Activated CD4-positive, alpha-beta memory T cell treated with anti-CD3 and anti-CD28 coated beads, Interleukin-2, amount 10 ng/mL, durations not matched to agents 7 days and 5 days (primary cell): Measurements from ENCODE around the gene UCK2. TPM values are rescaled to one million over a fixed set of nuclear protein-coding genes. Genes with fewer than 3 reads are reported as not detected.

Experiments used
- CTCF ChIA-PET: fragments of 350-600 bp; sonication (Branson Sonifier 250); formaldehyde crosslinking; loops from one replicate; lab custom pipeline; 2021; ENCODE audit warnings: antibody characterized with exemption, inconsistent platforms; lab: Charles Lee
- POLR2A ChIA-PET: fragments of 350-600 bp; sonication (Branson Sonifier 250); formaldehyde crosslinking; loops from one replicate; lab custom pipeline; 2021; ENCODE audit warnings: antibody characterized with exemption; lab: Charles Lee
- DNase-seq: peaks from one replicate; pipeline ENCODE4 v3.0.0-alpha.2; 2020
- H3K27ac Mint-ChIP-seq: one replicate; pipeline ENCODE4 v1.8.0; 2021; ENCODE audit warnings: mild to moderate bottlenecking, mixed read lengths
- H3K27me3 Mint-ChIP-seq: one replicate; pipeline ENCODE4 v1.8.0; 2021; ENCODE audit warnings: mixed read lengths
- H3K36me3 Mint-ChIP-seq: one replicate; pipeline ENCODE4 v1.8.0; 2021; ENCODE audit warnings: low read depth, mixed read lengths
- H3K4me1 Mint-ChIP-seq: one replicate; pipeline ENCODE4 v1.8.0; 2021; ENCODE audit warnings: mixed read lengths
- H3K4me3 Mint-ChIP-seq: one replicate; pipeline ENCODE4 v1.8.0; 2021; ENCODE audit warnings: mild to moderate bottlenecking, mixed read lengths
- H3K9me3 Mint-ChIP-seq: one replicate; pipeline ENCODE4 v1.8.0; 2021; ENCODE audit warnings: mixed read lengths
- total RNA-seq, 2 experiments: library from RNA; stranded (reverse); gene quantifications; one replicate each; pipeline ENCODE4 v1.2.3, GENCODE V29; 2021

The UCK2 gene
- total RNA-seq, 2 experiments from 2014 or later: 32.1 to 34.4 TPM

DNA sequence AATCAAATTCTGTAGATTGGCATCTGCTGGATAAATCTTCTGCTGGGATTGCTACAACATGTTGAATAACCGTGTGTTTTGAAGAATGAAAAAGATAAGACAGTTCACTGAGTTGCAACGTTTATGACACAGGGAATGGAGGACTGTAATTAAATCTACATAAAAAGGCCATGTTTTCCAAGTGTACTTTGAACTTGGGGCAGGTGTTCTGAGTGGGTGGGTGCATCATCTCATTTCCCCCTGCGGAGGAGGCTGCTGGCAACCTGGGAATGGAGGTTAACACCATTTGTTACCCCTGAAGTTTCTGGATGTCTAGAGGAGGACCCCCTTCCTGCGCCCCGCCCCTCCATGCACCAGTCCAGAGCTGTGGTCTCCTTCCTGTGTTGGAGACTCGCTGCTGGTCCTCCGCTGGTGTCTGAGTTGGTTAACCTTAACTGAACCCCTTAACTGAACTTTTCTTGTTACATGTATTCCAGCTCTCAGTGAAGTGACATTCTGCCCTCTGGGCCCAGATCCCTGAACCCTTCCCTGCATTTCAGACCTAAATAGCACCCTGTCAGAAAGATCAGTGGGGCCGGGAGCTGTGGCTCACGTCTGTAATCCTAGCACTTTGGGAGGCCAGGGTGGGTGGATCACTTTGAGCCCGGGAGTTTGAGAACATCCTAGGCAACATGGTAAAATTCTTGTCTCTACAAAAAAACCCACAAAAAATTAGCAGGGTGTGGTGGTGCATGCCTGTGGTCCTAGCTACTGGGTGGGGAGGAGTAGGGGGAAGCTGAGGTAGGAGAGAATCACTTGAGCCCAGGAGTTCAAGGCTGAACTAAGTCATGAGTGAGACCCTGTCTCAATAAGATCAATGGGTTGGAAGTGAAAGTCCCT lies 31.8 kb downstream of the UCK2 start:
- no peaks in the 10 kb centered on the region for H3K27me3 Mint-ChIP-seq
- H3K4me1 Mint-ChIP-seq: peaks cover 34% of the 10 kb centered on the region
- no peaks in the 10 kb centered on the region for H3K36me3 Mint-ChIP-seq
- H3K4me3 Mint-ChIP-seq: no peak overlapping the region
- no peaks in the 10 kb centered on the region for H3K9me3 Mint-ChIP-seq
- ChIA-PET CTCF (no interaction called here), POLR2A (interaction anchor here (1.0 kb wide), 1 partner anchor 12 kb away, joined by 3 read pairs; no protein-coding TSS in a partner anchor)
- no peak overlapping the region for H3K27ac Mint-ChIP-seq
- no peak for DNase-seq

DNA sequence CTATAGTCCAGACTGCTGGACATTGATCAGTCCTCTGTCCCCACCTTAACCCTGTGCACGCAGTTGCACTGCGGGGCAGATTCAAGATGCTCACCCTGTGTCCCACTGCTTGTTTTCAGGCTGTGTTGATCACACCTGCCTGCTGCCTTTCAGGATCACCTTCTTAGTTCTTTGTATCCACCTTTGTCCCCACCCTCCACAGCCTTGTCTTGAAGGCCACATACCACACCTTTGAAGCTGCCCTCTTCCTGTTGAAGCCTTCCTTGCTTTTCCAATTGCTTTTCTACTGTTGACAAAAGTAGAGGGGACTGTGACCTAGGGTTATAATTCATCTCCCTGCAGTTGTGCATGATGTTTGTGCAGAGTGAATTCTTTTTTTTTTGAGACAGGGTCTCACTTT lies 32.7 kb downstream of the UCK2 start:
- ChIA-PET POLR2A (no interaction called here), CTCF (no interaction called here)
- Mint-ChIP-seq H3K4me3 (no peak overlapping the region), H3K36me3 (no peaks in the 10 kb centered on the region), H3K9me3 (no peaks in the 10 kb centered on the region), H3K27ac (no peak overlapping the region), H3K4me1 (peaks cover 31% of the 10 kb centered on the region), H3K27me3 (no peaks in the 10 kb centered on the region)
- no peak for DNase-seq

DNA sequence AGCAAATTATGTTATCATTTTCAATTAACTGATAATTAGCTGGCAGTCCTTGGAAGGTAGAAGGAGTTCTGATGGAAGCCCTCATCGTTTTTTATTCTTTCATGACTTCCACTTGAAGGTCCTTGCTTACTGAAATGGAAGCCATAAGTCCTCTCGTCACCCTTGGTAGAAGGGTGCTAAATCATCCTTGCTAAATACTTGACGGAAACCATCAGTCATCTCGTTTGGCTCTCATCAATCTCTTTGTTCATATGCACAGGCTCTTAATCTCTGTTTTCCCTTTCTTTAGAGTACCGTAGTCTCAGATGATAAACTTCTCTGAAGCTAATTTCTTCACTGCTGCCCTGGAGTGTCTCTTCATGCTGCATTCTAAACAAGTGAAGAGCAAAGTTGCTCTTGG lies 34.5 kb downstream of the UCK2 start:
- CTCF ChIA-PET: interaction anchor here (2.1 kb wide), 1 partner anchor 9 kb away, joined by 6 read pairs; no protein-coding TSS in a partner anchor
- peaks cover 35% of the 10 kb centered on the region for H3K4me1 Mint-ChIP-seq
- H3K9me3 Mint-ChIP-seq: no peaks in the 10 kb centered on the region
- no peak overlapping the region for H3K27ac Mint-ChIP-seq
- peaks cover 3% of the 10 kb centered on the region for H3K36me3 Mint-ChIP-seq
- POLR2A ChIA-PET: no interaction called here
- DNase-seq: no peak
- H3K27me3 Mint-ChIP-seq: no peaks in the 10 kb centered on the region
- H3K4me3 Mint-ChIP-seq: no peak overlapping the region

DNA sequence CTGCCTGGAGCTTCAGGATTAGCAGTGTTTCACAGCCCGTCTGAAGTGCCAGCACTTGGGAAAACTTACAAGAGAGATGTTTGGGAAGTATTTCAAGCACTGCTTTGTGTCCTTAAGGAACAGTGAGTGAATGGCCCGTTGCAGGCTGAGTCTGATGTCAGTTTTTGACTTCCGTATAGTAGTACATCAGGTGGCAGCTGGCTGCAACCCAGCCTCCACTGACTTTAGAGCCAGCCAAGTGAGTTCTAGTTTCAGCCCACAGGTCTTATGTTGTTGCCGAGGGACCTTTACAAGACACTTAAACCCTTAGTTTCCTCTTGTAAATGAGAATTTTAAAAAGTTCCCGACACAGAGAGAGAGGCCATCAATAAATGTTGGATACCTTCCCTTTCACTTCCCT lies 35.0 kb downstream of the UCK2 start:
- no peaks in the 10 kb centered on the region for H3K27me3 Mint-ChIP-seq
- H3K9me3 Mint-ChIP-seq: no peaks in the 10 kb centered on the region
- DNase-seq: no peak
- no peak overlapping the region for H3K27ac Mint-ChIP-seq
- peaks cover 3% of the 10 kb centered on the region for H3K36me3 Mint-ChIP-seq
- ChIA-PET POLR2A (no interaction called here), CTCF (interaction anchor here (2.1 kb wide), 1 partner anchor 9 kb away, joined by 6 read pairs; no protein-coding TSS in a partner anchor)
- H3K4me3 Mint-ChIP-seq: no peak overlapping the region
- peaks cover 30% of the 10 kb centered on the region for H3K4me1 Mint-ChIP-seq

DNA sequence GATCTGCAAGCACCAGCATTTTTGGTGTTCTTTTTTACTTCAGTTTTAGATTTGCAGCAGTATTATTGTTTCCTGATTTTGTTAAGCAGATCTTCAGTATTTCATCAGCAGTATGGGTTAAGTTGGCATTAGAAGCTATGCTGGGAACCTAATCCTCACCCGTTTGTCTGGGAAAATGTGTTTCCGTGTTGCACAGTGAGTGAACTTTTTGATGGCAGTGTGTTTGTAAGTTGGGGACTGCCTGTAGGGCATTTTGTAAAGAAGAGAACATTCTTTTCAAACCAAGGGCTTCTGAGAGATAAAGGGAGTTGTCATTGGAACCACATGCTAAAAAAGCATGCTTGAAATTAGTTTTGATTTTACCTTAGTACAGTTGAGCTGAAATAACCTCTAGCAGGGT lies 35.9 kb downstream of the UCK2 start:
- Mint-ChIP-seq H3K9me3 (no peaks in the 10 kb centered on the region), H3K4me1 (peaks cover 26% of the 10 kb centered on the region), H3K4me3 (no peak overlapping the region), H3K36me3 (peaks cover 3% of the 10 kb centered on the region), H3K27ac (no peak overlapping the region), H3K27me3 (no peaks in the 10 kb centered on the region)
- ChIA-PET CTCF (interaction anchor here (2.1 kb wide), 1 partner anchor 8 kb away, joined by 6 read pairs; no protein-coding TSS in a partner anchor), POLR2A (no interaction called here)
- no peak for DNase-seq

DNA sequence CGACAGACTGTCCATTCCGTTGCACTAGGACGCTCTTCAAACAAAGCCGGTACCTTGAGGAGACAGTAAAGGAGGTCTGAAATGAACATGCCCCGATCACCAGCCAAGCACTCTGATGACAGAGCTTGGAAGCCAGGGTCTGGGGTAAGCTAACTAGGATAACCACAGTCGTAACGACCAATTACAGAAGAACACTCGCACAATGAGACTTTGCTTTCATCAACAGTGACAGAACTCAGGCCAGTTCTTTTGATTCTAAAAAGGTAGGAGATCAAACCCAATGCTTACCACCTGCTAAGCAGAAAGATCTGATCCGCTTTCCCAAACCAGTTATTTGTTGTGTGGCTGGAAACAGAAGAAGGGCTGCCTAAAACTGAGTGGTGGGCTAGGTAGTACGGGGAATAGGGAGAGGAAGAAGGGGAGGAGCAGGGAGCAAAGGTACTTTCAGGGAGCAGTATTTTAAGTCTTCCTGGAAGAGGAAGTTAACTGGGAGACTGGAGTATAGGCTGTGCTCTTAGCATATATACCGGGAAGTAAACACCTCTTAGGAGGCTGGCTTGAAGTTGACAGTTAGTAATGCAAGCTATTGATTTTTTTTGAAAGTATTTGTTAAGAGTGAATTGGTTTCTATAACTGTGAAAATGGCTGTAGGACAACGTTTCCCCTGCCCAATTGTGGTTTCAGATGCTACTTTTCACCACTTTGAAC lies 38.4 kb downstream of the UCK2 start:
- ChIA-PET POLR2A (no interaction called here), CTCF (no interaction called here)
- no peaks in the 10 kb centered on the region for H3K9me3 Mint-ChIP-seq
- H3K36me3 Mint-ChIP-seq: peaks cover 3% of the 10 kb centered on the region
- peaks cover 19% of the 10 kb centered on the region for H3K4me1 Mint-ChIP-seq
- no peaks in the 10 kb centered on the region for H3K27me3 Mint-ChIP-seq
- no peak overlapping the region for H3K27ac Mint-ChIP-seq
- H3K4me3 Mint-ChIP-seq: no peak overlapping the region
- no peak for DNase-seq

DNA sequence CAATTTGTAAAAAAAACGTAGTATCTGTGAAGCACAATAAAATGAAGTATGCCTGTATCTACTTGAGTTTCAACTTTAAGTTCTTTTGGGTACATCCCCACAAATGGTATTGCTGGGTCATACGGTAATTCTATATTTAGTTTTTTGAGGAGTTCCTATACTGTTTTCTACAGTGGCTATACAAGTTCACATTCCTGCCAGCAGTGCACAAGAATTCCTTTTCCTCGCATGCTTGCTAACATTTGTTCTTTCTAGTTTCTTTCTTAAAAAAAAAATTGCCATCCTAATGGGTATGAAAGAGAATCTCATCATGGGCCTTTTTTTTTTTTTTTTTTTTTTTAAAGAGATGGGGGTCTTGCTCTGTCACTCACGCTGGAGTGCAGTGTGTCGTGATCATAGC lies 41.9 kb downstream of the UCK2 start:
- ChIA-PET POLR2A (no interaction called here), CTCF (no interaction called here)
- DNase-seq: no peak
- peaks cover 33% of the 10 kb centered on the region for H3K4me1 Mint-ChIP-seq
- H3K27ac Mint-ChIP-seq: no peak overlapping the region
- no peaks in the 10 kb centered on the region for H3K9me3 Mint-ChIP-seq
- H3K36me3 Mint-ChIP-seq: peaks cover 8% of the 10 kb centered on the region
- H3K27me3 Mint-ChIP-seq: no peaks in the 10 kb centered on the region
- no peak overlapping the region for H3K4me3 Mint-ChIP-seq

DNA sequence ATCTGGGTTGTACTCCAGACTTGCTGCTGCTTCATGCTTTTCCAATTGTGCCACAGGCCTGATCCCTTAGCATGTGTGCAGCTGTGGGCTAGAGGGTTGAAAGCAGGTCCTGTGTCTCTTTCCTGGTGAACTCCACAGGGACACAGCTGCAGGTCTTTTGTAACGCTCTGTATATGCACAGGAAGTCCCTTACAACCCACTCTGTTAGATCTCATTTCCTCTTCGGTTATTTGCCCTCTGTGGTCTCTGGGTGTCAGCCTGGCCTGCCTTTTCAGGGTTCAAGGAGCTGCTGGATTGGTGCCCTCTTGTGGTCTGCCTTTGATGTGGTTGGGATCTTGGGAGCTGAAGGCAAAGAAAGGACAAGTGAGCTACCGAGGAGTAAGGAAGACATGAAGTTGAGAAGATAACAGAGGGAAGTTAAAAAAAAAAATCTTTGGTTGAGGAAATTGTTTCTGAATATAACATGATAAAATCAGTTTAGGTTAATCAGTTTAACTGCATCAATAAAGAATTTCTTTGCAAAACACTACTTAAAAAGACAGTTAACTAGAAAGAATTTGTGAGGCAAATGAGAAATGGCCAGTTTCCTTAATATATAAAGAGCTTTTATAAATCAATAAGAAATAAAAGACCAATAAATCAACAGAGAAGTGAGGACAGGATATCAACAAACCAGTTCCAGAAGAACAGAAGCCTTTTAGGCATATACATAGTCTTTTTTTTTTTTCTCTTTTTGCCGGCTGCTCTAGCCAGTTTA lies 44.1 kb downstream of the UCK2 start:
- DNase-seq: peak; percentile 78
- peaks cover 40% of the 10 kb centered on the region for H3K4me1 Mint-ChIP-seq
- POLR2A ChIA-PET: interaction anchor here (0.7 to 2.5 kb wide), 9 partner anchors 9 to 479 kb away, joined by 3 to 21 read pairs (median 4); partner anchors contain the start of genes TMCO1 and UCK2
- H3K4me3 Mint-ChIP-seq: no peak overlapping the region
- no peaks in the 10 kb centered on the region for H3K9me3 Mint-ChIP-seq
- peak overlapping the region; percentile 65 for H3K27ac Mint-ChIP-seq
- H3K27me3 Mint-ChIP-seq: no peaks in the 10 kb centered on the region
- peaks cover 9% of the 10 kb centered on the region for H3K36me3 Mint-ChIP-seq
- CTCF ChIA-PET: interaction anchor here (0.8 to 3.6 kb wide), 21 partner anchors 9 to 274 kb away, joined by 3 to 19 read pairs (median 4); partner anchors contain the start of genes ALDH9A1 and TMCO1

DNA sequence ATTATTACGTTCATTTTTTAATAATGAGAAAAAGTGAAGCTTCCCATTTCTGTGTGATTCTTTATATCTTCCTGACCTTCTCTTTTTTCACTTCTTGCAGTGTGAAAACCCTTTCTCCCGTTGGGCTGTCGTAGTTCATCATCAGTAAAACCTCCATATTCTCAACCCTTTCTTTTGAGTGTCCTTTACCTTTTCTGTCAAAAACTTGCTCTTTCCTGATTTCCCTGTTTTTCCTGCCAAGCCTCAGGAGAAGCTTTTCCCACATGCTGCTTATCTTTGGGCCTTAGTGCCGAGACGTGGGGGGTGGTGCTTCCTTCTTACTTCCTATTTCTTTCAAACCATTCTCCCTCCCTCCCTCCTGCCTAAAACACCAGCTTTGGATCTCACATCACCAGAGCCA lies 46.1 kb downstream of the UCK2 start:
- Mint-ChIP-seq H3K9me3 (no peaks in the 10 kb centered on the region), H3K36me3 (peaks cover 10% of the 10 kb centered on the region), H3K4me3 (no peak overlapping the region), H3K4me1 (peaks cover 43% of the 10 kb centered on the region), H3K27ac (no peak overlapping the region), H3K27me3 (no peaks in the 10 kb centered on the region)
- POLR2A ChIA-PET: interaction anchor here (1.2 to 1.8 kb wide), 2 partner anchors 11 to 104 kb away, joined by 3 to 13 read pairs; partner anchors contain the start of gene TMCO1
- CTCF ChIA-PET: interaction anchor here (1.4 to 3.6 kb wide), 2 partner anchors 10 to 46 kb away, joined by 4 to 19 read pairs; partner anchors contain the start of gene UCK2
- DNase-seq: no peak

DNA sequence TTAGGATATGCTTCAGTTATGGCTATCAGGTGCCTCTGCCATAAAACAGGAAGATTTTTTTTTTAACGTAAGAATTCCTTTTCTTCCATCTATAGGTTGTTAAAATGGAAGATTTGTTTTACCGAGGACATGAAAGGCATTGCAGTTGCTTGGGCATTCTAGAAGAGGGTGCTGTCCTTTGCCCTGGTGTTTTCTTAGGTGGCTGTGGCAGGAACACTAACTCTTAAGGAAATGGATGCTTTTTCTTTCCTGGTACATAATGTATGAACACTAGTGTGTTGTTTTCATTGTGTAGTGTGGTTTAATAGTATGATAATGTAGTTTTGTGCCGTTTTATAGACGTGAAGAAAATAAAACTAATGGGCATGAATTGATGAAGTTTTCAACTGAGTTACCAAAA lies 47.2 kb downstream of the UCK2 start:
- ChIA-PET CTCF (interaction anchor here (0.7 kb wide), 1 partner anchor 1997 kb away, joined by 3 read pairs; no protein-coding TSS in a partner anchor), POLR2A (interaction anchor here (0.6 to 1.2 kb wide), 2 partner anchors 10 to 85 kb away, joined by 3 read pairs; no protein-coding TSS in a partner anchor)
- no peak for DNase-seq
- Mint-ChIP-seq H3K27me3 (no peaks in the 10 kb centered on the region), H3K4me3 (no peak overlapping the region), H3K36me3 (peaks cover 10% of the 10 kb centered on the region), H3K9me3 (no peaks in the 10 kb centered on the region), H3K27ac (no peak overlapping the region), H3K4me1 (peaks cover 45% of the 10 kb centered on the region)

DNA sequence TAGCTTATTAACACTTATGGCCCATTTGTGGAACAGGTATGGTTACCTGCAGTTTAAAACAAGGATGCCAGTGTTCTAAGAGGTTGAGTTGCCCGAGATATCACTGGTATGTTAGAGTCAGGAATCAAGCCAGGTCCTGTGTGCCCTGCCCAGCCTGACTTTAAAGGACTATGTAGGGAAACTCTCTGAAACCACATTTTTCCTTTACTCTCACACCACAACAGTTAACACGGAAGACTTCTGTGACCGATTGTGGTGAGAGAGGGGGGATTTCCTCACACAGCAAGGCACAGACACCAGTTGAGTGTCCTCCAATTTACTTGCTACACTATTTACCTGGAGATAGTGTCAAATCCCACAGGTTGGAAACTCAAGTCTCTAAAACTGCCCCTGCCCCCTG lies 47.8 kb downstream of the UCK2 start:
- peaks cover 10% of the 10 kb centered on the region for H3K36me3 Mint-ChIP-seq
- DNase-seq: no peak
- no peak overlapping the region for H3K27ac Mint-ChIP-seq
- POLR2A ChIA-PET: interaction anchor here (0.6 kb wide), 1 partner anchor 86 kb away, joined by 3 read pairs; no protein-coding TSS in a partner anchor
- no peaks in the 10 kb centered on the region for H3K9me3 Mint-ChIP-seq
- CTCF ChIA-PET: interaction anchor here (0.7 kb wide), 1 partner anchor 1997 kb away, joined by 3 read pairs; no protein-coding TSS in a partner anchor
- no peaks in the 10 kb centered on the region for H3K27me3 Mint-ChIP-seq
- H3K4me1 Mint-ChIP-seq: peaks cover 49% of the 10 kb centered on the region
- no peak overlapping the region for H3K4me3 Mint-ChIP-seq

DNA sequence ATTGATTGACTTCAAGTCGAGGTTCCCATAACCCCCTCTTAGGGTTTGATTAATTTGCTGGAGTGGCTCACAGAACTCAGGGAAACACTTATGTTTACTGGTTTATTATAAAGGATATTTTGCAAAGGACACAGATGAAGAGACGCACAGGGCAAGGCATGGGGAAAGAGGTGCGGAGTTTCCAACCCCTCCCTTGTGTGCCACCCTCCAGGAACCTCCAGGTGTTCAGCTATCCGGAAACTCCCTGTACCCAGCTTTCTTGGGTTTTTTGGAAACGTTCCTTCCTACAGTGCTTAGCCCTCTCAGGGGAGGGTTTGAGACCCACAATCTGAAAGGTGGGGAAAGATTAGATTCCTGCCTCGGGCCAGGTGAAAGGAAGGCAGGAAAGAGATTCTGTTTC lies 48.2 kb downstream of the UCK2 start:
- Mint-ChIP-seq H3K36me3 (peaks cover 10% of the 10 kb centered on the region), H3K27me3 (no peaks in the 10 kb centered on the region), H3K4me1 (peaks cover 50% of the 10 kb centered on the region), H3K9me3 (no peaks in the 10 kb centered on the region), H3K4me3 (no peak overlapping the region), H3K27ac (no peak overlapping the region)
- no peak for DNase-seq
- ChIA-PET CTCF (interaction anchor here (0.7 kb wide), 1 partner anchor 1996 kb away, joined by 3 read pairs; no protein-coding TSS in a partner anchor), POLR2A (no interaction called here)
